H1 (cell line): Measurements from ENCODE around the gene SOX8. TPM values are rescaled to one million over a fixed set of nuclear protein-coding genes. Genes with fewer than 3 reads are reported as not detected.
A peak's percentile ranks its signal among the peaks of the same experiment; 100 is the strongest.

Experiments
- CTCF ChIA-PET: fragments of 300-600 bp; sonication (Branson Sonifier 250); formaldehyde crosslinking; loops from one replicate; lab custom pipeline; 2021; ENCODE audit not compliant: partially characterized antibody; lab: Charles Lee
- POLR2A ChIA-PET: fragments of 300-600 bp; sonication (Branson Sonifier 250); formaldehyde crosslinking; loops from one replicate; lab custom pipeline; 2021; ENCODE audit warnings: inconsistent platforms; ENCODE audit not compliant: partially characterized antibody; lab: Charles Lee
- DNase-seq, 2 experiments: peaks; one replicate each; pipeline versions ENCODE4 v3.0.0 to v3.0.0-alpha.2; 2010 to 2022; ENCODE audit warnings: low spot score in 2 of 2, low read depth in 1 of 2, mixed read lengths in 1 of 2
- FAIRE-seq: peaks from 2 replicates; lab custom pipeline; 2011; peaks lifted over from hg19 to GRCh38; lab: Jason Lieb, UNC
- H2AFZ ChIP-seq: 2 replicates; pipeline ENCODE4 v1.8.1; 2012; ENCODE audit warnings: low read length, inconsistent platforms
- H2AK5ac ChIP-seq: 2 replicates; pipeline ENCODE4 v1.6.1; 2013; ENCODE audit warnings: low read depth, low read length
- H2BK120ac ChIP-seq: replicated peaks from 2 replicates; pipeline ENCODE3; 2013; ENCODE audit warnings: low read depth, low read length, inconsistent platforms
- H2BK12ac ChIP-seq: 2 replicates; pipeline ENCODE4 v1.6.1; 2013; ENCODE audit warnings: low read depth, low read length
- H2BK15ac ChIP-seq: 2 replicates; pipeline ENCODE4 v1.6.1; 2013; ENCODE audit warnings: low read length
- H2BK20ac ChIP-seq: 2 replicates; pipeline ENCODE4 v1.6.1; 2013; ENCODE audit warnings: low read length
- H2BK5ac ChIP-seq: 2 replicates; pipeline ENCODE4 v1.6.1; 2013; ENCODE audit warnings: low read depth, low read length
- H3K14ac ChIP-seq: 2 replicates; pipeline ENCODE4 v1.6.1; 2013; ENCODE audit warnings: inconsistent platforms; ENCODE audit not compliant: insufficient read length
- H3K18ac ChIP-seq: 2 replicates; pipeline ENCODE4 v1.6.1; 2013; ENCODE audit warnings: low read length; ENCODE audit errors: extremely low read depth
- H3K23ac ChIP-seq: 2 replicates; pipeline ENCODE4 v1.6.1; 2013; ENCODE audit warnings: inconsistent platforms; ENCODE audit not compliant: insufficient read length
- H3K23me2 ChIP-seq: 2 replicates; pipeline ENCODE4 v1.6.1; 2013; ENCODE audit warnings: low read depth, low read length
- H3K27ac ChIP-seq: 2 replicates; pipeline ENCODE4 v1.6.1; 2011; ENCODE audit warnings: low read depth, low read length, inconsistent platforms
- H3K27me3 ChIP-seq, 4 experiments: replicated peaks in 1 of 4; 1 replicate in 1 of 4; 2 replicates in 3 of 4; pipeline versions ENCODE4 v1.6.1 to v1.8.1; 2011 to 2013; ENCODE audit warnings: low read length in 3 of 4, mild to moderate bottlenecking in 3 of 4, inconsistent platforms in 2 of 4, mixed read lengths in 2 of 4, moderate library complexity in 1 of 4; ENCODE audit not compliant: control insufficient read depth in 3 of 4, insufficient read depth in 3 of 4; ENCODE audit errors: extremely low read depth in 1 of 4
- H3K36me3 ChIP-seq, 4 experiments: 2 replicates each; pipeline versions ENCODE4 v1.6.1 to v1.8.1; 2011 to 2013; ENCODE audit warnings: mild to moderate bottlenecking in 4 of 4, low read length in 3 of 4, moderate library complexity in 2 of 4, control low read depth in 1 of 4, inconsistent platforms in 1 of 4; ENCODE audit not compliant: insufficient read depth in 4 of 4, control insufficient read depth in 2 of 4
- H3K4ac ChIP-seq: replicated peaks from 2 replicates; pipeline ENCODE3; 2013; ENCODE audit warnings: low read length, low read depth, mixed read lengths, inconsistent platforms; ENCODE audit not compliant: insufficient read length
- H3K4me1 ChIP-seq, 4 experiments: replicated peaks in 1 of 4; 1 replicate in 1 of 4; 2 replicates in 3 of 4; pipeline versions ENCODE4 v1.6.1 to v1.8.1; 2011 to 2013; ENCODE audit warnings: low read length in 3 of 4, inconsistent platforms in 2 of 4, mixed read lengths in 1 of 4; ENCODE audit not compliant: insufficient read depth in 4 of 4, control insufficient read depth in 3 of 4
- H3K4me2 ChIP-seq, 2 experiments: 2 replicates each; pipeline versions ENCODE4 v1.6.1 to v1.8.1; 2011 to 2013; ENCODE audit warnings: low read depth in 2 of 2, low read length in 2 of 2, control low read depth in 1 of 2, inconsistent platforms in 1 of 2, mild to moderate bottlenecking in 1 of 2; ENCODE audit not compliant: insufficient read depth in 1 of 2
- H3K4me3 ChIP-seq, 4 experiments: fragments of 200-600, 300-600 bp in 1 of 4; sonication (generic), shearing (Covaris generic), sonication (Bioruptor Twin) in 1 of 4; 2 replicates each; pipeline versions ENCODE4 v1.5.1 to v1.8.1; 2011 to 2016; ENCODE audit warnings: low read length in 4 of 4, low read depth in 3 of 4, control low read depth in 2 of 4, inconsistent platforms in 2 of 4, mild to moderate bottlenecking in 2 of 4, mixed read lengths in 1 of 4, moderate library complexity in 1 of 4; ENCODE audit not compliant: insufficient read depth in 2 of 4; ENCODE audit errors: extremely low read depth in 1 of 4
- H3K56ac ChIP-seq: replicated peaks from 2 replicates; pipeline ENCODE3; 2013; ENCODE audit warnings: low read depth, mild to moderate bottlenecking, mixed read lengths, low read length, inconsistent platforms; ENCODE audit not compliant: insufficient read length
- H3K79me1 ChIP-seq: 2 replicates; pipeline ENCODE4 v1.6.1; 2013; ENCODE audit warnings: low read depth, low read length, control low read depth
- H3K79me2 ChIP-seq, 2 experiments: 2 replicates each; pipeline versions ENCODE4 v1.6.1 to v1.8.1; 2012 to 2013; ENCODE audit warnings: low read length in 2 of 2, mild to moderate bottlenecking in 2 of 2, inconsistent platforms in 1 of 2; ENCODE audit not compliant: insufficient read depth in 2 of 2, control insufficient read depth in 1 of 2
- H3K9ac ChIP-seq, 4 experiments: replicated peaks in 1 of 4; 1 replicate in 1 of 4; 2 replicates in 3 of 4; pipeline versions ENCODE4 v1.6.1 to v1.8.1; 2011 to 2013; ENCODE audit warnings: low read depth in 3 of 4, low read length in 3 of 4, control low read depth in 2 of 4, mild to moderate bottlenecking in 2 of 4, moderate library complexity in 2 of 4, inconsistent platforms in 1 of 4; ENCODE audit errors: extremely low read depth in 1 of 4
- H3K9me3 ChIP-seq, 2 experiments: 2 replicates each; pipeline versions ENCODE4 v1.6.1 to v1.8.1; 2012 to 2013; ENCODE audit warnings: mild to moderate bottlenecking in 2 of 2, moderate library complexity in 2 of 2, control low read depth in 1 of 2, inconsistent platforms in 1 of 2, low read depth in 1 of 2, low read length in 1 of 2, mixed read lengths in 1 of 2; ENCODE audit not compliant: insufficient read depth in 2 of 2
- H4K20me1 ChIP-seq, 2 experiments: replicated peaks in 1 of 2; 2 replicates each; pipeline versions ENCODE3 to v1.8.1; 2011 to 2013; ENCODE audit warnings: inconsistent platforms in 2 of 2, low read length in 2 of 2, mild to moderate bottlenecking in 1 of 2; ENCODE audit not compliant: insufficient read depth in 2 of 2, control insufficient read depth in 1 of 2
- H4K5ac ChIP-seq: 2 replicates; pipeline ENCODE4 v1.6.1; 2013; ENCODE audit warnings: low read length, low read depth, mixed read lengths, inconsistent platforms; ENCODE audit not compliant: insufficient read length
- H4K8ac ChIP-seq: 2 replicates; pipeline ENCODE4 v1.8.0; 2013; ENCODE audit warnings: mild to moderate bottlenecking, moderate library complexity, low read length, inconsistent platforms; ENCODE audit not compliant: insufficient read depth; ENCODE audit errors: extremely low read depth
- H4K91ac ChIP-seq: replicated peaks from 2 replicates; pipeline ENCODE3; 2013; ENCODE audit warnings: low read length, mixed read lengths, inconsistent platforms; ENCODE audit not compliant: insufficient read length
- BRCA1 ChIP-seq: IDR thresholded peaks from 2 replicates; pipeline ENCODE4 v1.6.1; 2012; ENCODE audit warnings: low read depth, low read length, improper control_type of control experiment
- CEBPB ChIP-seq: IDR thresholded peaks from 2 replicates; pipeline ENCODE4 v1.6.1; 2012; ENCODE audit warnings: low read depth, low read length
- CHD1 ChIP-seq: IDR thresholded peaks from 2 replicates; pipeline ENCODE4 v1.6.1; 2012; ENCODE audit warnings: low read depth, low read length, improper control_type of control experiment
- EP300 ChIP-seq, 2 experiments: IDR thresholded peaks; 1 replicate in 1 of 2; 2 replicates in 1 of 2; pipeline ENCODE4 v1.6.1; 2011 to 2012; ENCODE audit warnings: low read depth in 2 of 2, low read length in 2 of 2, mild to moderate bottlenecking in 2 of 2, borderline replicate concordance in 1 of 2, inconsistent platforms in 1 of 2, moderate library complexity in 1 of 2
- GTF2F1 ChIP-seq: IDR thresholded peaks from 2 replicates; pipeline ENCODE4 v1.6.1; 2012; ENCODE audit warnings: low read depth, low read length, improper control_type of control experiment, borderline replicate concordance
- POLR2AphosphoS5 ChIP-seq: IDR thresholded peaks from 2 replicates; pipeline ENCODE4 v1.6.1; 2011; ENCODE audit warnings: low read depth, low read length
- POU5F1 ChIP-seq: IDR thresholded peaks from 2 replicates; pipeline ENCODE4 v1.6.1; 2011; ENCODE audit warnings: low read depth, mild to moderate bottlenecking, low read length, moderate library complexity
- SIX5 ChIP-seq: IDR thresholded peaks from 2 replicates; pipeline ENCODE4 v1.6.1; 2011; ENCODE audit warnings: mild to moderate bottlenecking, low read depth, low read length
- TBP ChIP-seq: IDR thresholded peaks from 2 replicates; pipeline ENCODE4 v1.6.1; 2011; ENCODE audit warnings: low read depth, low read length, improper control_type of control experiment
- ZNF274 ChIP-seq: IDR thresholded peaks from 2 replicates; pipeline ENCODE4 v1.7.0; 2012; ENCODE audit warnings: low read length, borderline replicate concordance; ENCODE audit errors: extremely low read depth
- WGBS, 2 experiments: shearing (Covaris generic) in 1 of 2; methylation state at CpG; one replicate each; pipeline versions ENCODE4 v1.1.6 to v1.1.7; 2013 to 2015; ENCODE audit warnings: low lambda C conversion rate in 2 of 2, mixed read lengths in 2 of 2, inconsistent platforms in 1 of 2, low coverage in 1 of 2, missing lambda C conversion rate in 1 of 2; ENCODE audit not compliant: insufficient replicate concordance in 2 of 2, insufficient coverage in 1 of 2, insufficient read length in 1 of 2; ENCODE audit errors: extremely low coverage in 1 of 2, missing lambda C conversion rate in 1 of 2; 5-methylcytosine and 5-hydroxymethylcytosine counted together
- polyA plus RNA-seq, 7 experiments: library from polyadenylated mRNA; depleted of rRNA in 3 of 7; stranded (reverse) in 5 of 7; unstranded in 2 of 7; fragments of >200 nt in 5 of 7; fragments of 200-250 nt in 2 of 7; gene quantifications; 1 replicate in 5 of 7; 2 replicates in 1 of 7; 4 replicates in 1 of 7; pipeline versions ENCODE4 v1.2.1 to v1.2.3, GENCODE V29; 2011 to 2013; ENCODE audit warnings: missing spikeins in 2 of 7, mixed read lengths in 2 of 7
- total RNA-seq: library from RNA; stranded (reverse); fragmentation: NEBNext Ultra II Directional; extraction: Animal tissue kit (Norgen Biotek cat#: 25700); gene quantifications from 2 replicates; pipeline ENCODE4 v1.2.1, GENCODE V29; 2021

Gene SOX8
- total and polyA plus RNA-seq, 2 of the 8 experiments (the other 6 are each of a cell fraction or from before 2014, with no cell fraction given): 2.2 to 5.7 TPM

DNA sequence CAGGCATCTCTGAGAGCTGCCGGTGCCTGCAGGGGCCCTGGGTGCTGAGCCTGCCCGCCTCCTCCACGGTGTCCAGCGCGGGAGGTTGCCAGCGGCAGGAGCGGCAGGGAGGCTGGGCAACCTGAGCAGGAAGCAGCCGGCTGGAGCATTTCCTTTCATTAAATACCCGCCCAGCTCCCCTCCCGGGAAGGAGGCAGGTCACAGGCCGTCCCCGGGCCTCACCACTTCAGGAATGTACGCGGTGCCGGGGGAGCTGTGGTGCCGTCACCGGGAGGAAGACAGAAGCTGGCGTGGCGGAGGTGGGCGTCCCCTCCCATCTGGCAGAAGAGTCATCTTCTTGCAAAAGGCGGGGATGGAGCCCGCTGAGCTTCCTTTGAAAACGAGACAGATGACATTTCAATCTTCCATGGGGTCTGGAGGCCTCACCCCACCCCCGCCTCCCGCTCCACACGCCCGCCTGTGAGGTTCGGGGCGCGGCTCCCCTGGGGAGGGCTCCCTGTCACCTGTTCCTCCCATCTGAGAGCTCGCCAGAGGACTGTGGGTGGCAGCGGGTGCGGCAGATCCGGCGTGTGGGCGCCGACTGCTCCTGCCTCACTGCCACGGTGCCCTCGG, 16.0 kb downstream of the SOX8 start:
- Histone ChIP-seq H2AK5ac (no peak overlapping the region), H3K23ac (no peak overlapping the region), H3K79me1 (no peaks in the 10 kb centered on the region), H3K36me3 (no peaks in the 10 kb centered on the region), H3K27ac (no peak overlapping the region), H4K20me1 (peaks cover 0 to 2% of the 10 kb centered on the region in 2 experiments), H4K8ac (peak overlapping the region; percentile 51; the same call in 1 of the 2 replicates), H3K14ac (no peak overlapping the region), H3K56ac (no peak overlapping the region), H3K4me1 (peaks cover 0 to 5% (median 0%) of the 10 kb centered on the region in 4 experiments; a peak in 1 of 7 replicates), H2BK15ac (no peak overlapping the region), H3K9ac (no peak overlapping the region), H2BK5ac (no peak overlapping the region), H4K91ac (no peak overlapping the region), H3K79me2 (no peaks in the 10 kb centered on the region), H3K4me2 (peak overlapping the region; percentile 9 to 13; a peak in 1 of 4 replicates), H3K4me3 (no peak overlapping the region), H3K27me3 (no peaks in the 10 kb centered on the region), H3K4ac (no peak overlapping the region), H4K5ac (no peak overlapping the region), H2BK120ac (no peak overlapping the region), H2BK12ac (no peak overlapping the region), H2AFZ (no peak overlapping the region; the same call in 1 of the 2 replicates), H3K18ac (peak overlapping the region; percentile 19; the same call in 1 of the 2 replicates), H3K23me2 (peaks cover 10% of the 10 kb centered on the region; the same call in 1 of the 2 replicates), H2BK20ac (no peak overlapping the region), H3K9me3 (peaks cover 18 to 73% of the 10 kb centered on the region in 2 experiments)
- DNase-seq (peak in 1 of 2 experiments; percentile 33), FAIRE-seq (no peak)
- POLR2A ChIA-PET: no interaction called here
- 76% methylated on average over 33 of the region's 39 CpGs; no CpG with 5 or more reads in 1 of the 2 experiments for WGBS, 2 experiments
- TF ChIP-seq BRCA1: no peak
- no peak for TF ChIP-seq TBP
- TF ChIP-seq ZNF274: no peak
- no peak for TF ChIP-seq CHD1
- TF ChIP-seq POLR2AphosphoS5: no peak
- TF ChIP-seq POU5F1: no peak
- no peak for TF ChIP-seq SIX5
- TF ChIP-seq GTF2F1: no peak
- no peak for TF ChIP-seq CEBPB
- no peak for TF ChIP-seq EP300 (IDR thresholded peaks at IDR 0.05; ENCODE audit: borderline replicate concordance in 1 of 2, low read depth in 2 of 2, low read length in 2 of 2)
- CTCF ChIA-PET: interaction anchor here (1.8 kb wide), 1 partner anchor 17 kb away, joined by 5 read pairs; no protein-coding TSS in a partner anchor
